HG03108 (cell line): ENCODE data around the gene DACT1.
A peak's percentile ranks its signal among the peaks of the same experiment; 100 is the strongest.
"Not testable (repeated sequence)": the region's sequence is repeated elsewhere in the genome, so short reads cannot be mapped to it uniquely, and the experiment has no call there.

ENCODE experiments used
- ATAC-seq: cut with Tn5 transposase; IDR thresholded peaks from one replicate; pipeline ENCODE4 v1.9.1; 2021; ENCODE audit warnings: moderate library complexity; ENCODE audit not compliant: unreplicated experiment

The DACT1 gene, protein sequence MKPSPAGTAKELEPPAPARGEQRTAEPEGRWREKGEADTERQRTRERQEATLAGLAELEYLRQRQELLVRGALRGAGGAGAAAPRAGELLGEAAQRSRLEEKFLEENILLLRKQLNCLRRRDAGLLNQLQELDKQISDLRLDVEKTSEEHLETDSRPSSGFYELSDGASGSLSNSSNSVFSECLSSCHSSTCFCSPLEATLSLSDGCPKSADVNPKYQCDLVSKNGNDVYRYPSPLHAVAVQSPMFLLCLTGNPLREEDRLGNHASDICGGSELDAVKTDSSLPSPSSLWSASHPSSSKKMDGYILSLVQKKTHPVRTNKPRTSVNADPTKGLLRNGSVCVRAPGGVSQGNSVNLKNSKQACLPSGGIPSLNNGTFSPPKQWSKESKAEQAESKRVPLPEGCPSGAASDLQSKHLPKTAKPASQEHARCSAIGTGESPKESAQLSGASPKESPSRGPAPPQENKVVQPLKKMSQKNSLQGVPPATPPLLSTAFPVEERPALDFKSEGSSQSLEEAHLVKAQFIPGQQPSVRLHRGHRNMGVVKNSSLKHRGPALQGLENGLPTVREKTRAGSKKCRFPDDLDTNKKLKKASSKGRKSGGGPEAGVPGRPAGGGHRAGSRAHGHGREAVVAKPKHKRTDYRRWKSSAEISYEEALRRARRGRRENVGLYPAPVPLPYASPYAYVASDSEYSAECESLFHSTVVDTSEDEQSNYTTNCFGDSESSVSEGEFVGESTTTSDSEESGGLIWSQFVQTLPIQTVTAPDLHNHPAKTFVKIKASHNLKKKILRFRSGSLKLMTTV

DNA sequence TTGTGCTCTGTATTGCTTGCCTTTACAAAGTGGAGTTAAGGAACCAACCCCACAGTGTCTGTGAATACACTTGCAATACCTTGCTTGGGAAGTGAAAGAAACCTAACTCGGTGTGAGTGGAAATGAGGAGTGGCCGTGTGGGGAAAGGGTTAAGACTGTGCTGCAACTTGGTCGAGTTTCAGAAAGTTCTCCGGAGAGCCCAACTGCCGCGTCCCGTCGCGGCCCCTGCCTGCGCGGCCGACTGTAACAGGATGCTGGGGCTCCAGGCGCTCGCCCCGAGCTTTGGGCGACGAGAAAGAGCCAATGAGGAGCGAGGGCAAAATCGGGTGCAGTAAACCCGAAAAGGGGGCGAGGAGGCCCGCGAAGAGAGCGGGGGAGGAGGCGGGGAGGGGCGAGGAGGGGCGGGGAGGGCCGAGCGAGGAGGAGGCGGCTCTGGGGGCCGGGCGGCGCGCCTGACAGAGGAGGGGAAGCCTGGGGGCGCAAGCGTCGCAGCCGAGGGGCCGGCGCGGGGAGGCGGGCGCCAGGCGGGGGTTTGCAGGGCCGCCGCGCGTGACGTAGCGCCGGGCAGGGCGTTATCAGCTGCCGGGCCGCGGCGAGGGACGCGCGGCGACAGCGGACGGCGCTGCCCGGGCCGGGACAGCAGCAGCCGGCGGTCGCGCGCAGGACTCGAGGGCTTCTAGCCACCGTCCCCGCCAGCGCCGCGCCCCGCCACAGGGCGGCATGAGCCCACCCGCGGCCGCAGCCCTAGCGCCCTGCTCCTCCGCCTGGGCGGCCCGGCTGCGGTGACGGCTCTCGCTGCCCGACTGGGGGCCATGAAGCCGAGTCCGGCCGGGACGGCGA lies at the start of gene DACT1:
Gene DACT1 (plus strand): TSS at position 572 of the 840 bp plus-strand sequence. CDS start 241 bp downstream, at position 813.
- peak; percentile 39 for ATAC-seq

DNA sequence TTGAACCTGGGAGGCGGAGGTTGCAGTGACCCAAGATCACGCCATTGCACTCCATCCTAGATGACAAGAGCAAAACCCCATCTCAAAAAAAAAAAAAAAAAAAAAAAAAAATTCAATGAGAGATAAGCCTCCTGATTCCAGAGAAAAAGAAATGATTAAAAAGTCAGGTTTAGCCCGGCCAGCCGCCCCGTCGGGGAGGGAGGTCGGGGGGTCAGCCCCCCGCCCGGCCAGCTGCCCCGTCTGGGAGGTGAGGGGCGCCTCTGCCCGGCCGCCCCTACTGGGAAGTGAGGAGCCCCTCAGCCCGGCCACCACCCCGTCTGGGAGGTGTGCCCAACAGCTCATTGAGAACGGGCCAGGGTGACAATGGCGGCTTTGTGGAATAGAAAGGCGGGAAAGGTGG lies 49.4 kb upstream of the DACT1 start:
- not testable (repeated sequence) for ATAC-seq

DNA sequence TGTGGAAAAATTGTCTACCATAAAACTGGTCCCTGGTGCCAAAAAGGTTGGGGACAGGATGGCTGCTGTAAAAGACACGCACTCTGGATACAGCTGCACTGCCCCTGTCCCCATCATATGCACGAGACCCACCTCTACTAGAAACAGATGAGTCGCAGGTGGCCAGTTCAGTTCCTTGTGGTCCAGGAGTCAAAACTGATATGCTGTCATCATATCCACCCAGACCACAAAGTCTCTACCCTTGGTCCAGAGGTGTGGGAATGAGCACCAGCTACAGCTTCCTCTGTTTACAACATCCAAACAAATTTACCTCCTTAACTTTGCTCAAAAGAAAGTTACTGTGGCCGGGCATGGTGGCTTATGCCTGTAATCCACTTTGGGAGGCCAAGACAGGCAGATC lies 43.8 kb upstream of the DACT1 start:
- ATAC-seq, result no peak

DNA sequence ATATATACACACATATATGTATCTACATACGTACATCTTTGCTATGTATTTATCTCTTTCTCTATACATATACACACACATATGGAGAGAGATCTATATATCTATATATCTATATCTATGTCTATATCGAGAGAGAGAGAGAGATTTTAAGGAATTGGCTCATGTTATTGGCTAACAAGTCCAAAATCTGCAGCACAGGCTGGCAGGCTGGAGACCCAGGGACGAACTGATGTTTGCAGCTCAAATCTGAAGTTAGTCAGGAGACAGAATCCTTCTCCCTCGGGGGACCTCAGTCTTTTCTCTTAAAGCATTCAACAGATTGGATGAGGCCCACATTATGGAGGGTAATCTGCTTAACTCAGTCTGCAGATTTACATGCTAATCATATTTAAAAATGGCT lies 40.7 kb upstream of the DACT1 start:
- ATAC-seq, result no peak

DNA sequence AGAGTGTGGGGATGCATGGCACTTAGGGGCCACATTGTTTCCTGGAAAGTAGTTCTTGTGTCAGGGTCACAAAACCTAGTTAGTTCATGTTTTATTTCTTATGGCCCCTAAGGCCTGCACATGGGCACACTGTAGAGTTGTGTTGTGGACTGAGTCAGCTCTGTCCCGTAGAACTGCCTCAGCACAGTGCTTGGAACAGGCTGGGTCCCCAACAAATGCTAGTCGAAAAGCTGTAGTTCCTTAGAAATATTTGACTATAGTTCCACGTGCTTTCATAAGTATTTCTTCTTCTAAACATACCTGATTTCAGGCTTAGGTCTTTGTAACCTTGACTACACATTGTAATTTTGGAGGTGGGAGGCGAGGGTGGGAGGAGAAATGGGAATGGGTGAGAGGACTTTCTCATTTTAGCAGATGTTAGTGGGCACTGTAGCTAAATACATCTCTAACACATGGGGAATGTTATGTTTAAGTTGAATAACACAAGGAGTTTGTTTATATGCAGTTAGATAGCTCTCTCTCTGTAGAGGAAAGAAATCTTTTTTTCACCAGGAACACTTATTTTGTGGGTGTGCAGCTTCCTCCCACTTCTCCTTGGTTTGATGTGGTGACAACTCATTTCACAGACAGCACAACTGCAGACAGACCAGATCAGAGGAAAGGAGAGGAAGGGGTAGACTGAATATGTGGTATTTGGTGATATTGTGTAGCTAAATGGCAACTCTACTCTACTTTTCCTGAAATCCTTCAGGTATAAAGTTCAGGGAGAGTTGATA lies 39.5 kb upstream of the DACT1 start:
- ATAC-seq, result no peak

DNA sequence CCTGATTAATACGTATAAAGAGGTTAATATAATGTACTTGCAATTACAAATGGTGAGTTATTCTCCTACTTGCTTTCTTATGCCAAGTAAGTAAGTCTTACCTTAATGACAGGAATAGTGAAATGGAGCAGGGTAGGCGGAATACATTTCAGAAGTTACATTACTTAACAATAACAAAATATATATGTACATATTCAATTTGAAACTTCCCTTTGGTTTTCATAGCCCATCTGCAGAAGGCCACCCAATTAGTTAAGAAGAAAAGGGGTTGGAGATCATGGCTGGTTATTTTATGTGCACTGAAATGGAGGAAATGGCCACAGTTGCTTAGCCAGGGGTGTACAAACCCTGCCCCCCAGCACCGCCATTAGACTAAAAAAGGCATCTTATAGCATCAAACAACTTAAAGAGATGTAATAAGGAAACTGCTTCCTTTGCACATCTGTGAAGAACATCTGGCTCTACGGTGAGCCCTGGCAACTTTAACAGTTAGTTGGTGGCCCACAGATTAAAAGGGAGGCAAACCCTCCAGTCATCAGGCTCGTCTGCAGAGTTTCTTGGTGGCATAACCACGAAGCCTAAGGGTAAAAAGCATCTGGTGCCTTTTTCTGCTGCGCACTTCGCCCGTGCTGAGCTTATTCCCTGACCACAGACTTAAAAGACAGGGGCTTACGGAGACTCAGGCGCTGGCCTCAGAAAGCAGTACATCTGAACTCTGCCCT lies 38.8 kb upstream of the DACT1 start:
- no peak for ATAC-seq

DNA sequence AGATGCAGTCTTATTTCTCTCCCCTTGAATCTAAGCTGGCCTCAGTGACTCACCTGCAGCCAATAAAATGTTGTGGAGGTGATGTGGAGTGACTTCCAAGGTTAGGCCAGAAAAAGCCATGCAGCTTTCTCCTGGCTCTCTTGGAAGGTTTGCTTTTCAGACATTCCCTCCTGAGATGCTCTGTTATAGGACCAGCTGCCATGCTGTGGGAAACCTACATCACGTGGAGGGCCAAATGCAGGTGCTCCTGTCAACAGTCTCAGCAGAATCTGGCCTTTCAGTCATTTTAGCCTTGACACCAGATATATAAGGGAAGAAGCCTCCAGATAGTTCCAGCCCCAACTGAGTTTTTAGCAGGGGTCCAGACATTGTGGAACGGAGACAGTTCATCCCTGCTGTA lies 38.1 kb upstream of the DACT1 start:
- no peak for ATAC-seq

DNA sequence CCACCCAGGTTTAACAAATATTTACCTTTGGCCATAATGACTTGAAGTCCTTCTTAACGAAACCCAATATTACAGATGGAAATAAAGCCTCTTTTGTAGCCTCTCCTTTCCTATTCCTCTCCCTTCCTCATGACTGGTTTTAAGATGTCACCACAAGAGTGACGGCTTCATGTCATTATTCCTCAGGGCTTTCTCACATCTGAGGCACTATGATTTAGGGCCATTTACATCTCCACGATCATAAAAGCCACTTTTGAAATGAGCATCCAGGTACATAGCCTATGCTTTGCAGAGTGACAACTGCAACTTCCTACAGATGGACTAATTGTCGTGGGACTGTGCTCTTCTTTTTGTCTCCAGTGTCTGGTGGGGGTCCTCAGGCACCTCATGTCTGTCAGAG lies 32.3 kb upstream of the DACT1 start:
- ATAC-seq, result no peak

DNA sequence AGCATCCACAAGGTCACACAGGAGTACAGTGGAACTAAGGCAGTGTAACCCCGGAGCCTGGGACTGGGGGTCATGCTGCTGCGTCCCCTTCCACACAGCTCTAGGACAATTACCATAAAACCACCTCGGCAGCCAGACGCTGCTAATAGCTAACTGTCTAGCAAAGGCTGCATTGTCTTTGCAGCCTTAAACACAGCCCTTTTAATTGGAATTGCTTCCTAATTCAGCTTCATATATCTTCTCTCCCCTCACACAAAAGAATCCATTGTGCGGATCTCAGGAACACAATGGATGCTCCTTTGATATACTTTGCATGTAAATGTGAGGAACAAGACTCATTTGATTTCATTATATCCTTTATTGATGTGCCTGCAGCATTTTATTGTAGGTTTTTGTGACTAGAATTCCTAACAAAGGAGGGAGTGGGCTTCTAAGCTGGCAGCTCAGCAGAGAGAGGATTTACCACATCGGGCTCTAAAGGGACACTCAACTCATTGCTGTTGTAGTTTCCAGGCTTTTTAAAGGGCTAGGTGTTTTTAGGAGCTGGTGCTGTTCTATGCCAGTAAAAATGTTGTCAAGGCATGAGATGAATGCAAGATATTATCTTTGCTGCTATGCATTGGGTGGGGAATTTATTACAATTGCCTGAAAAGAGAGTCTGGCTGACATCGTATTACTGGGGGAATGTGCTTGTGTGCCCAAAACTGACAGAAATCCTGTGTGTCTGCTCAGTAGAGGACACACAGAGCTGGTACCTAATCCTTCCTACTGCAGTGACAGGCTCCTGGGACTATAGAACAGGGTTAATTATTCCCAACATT lies 30.4 kb upstream of the DACT1 start:
- no peak for ATAC-seq

DNA sequence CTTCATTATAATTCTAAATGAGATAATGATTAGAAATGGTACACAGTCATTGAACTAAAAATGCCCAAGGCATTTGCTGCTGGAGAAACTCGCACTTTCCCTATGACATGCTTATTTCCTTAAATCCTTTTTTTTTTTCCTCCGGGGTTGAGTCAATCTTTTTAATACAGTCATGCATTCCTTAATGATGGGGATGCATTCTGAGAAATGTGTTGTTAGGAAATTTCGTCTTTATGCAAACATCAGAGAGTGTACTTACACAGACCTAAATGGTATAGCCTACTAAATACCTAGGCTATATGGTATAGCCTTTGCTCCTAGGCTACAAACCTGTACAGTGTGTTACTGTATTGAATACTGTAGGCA lies 29.8 kb upstream of the DACT1 start:
- ATAC-seq, result no peak

DNA sequence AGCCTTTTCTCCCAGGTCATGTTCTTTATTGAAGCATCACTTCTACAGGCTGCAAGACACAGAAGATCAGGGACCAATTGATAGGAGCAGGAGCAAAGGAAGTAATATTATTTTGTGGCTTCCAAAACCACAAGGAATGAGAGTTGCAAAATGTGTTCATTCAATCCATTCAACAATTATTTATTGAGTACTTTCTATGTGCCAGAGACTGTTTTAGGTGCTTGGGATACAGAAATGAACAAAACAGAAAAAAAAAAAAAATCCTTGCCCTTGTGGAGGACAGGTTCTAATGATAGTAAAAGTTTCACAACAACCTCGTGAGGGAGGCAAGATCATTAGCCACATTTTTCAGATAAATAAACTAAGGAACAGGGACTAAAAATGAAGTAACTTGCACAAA lies 20.1 kb upstream of the DACT1 start:
- ATAC-seq, result no peak

DNA sequence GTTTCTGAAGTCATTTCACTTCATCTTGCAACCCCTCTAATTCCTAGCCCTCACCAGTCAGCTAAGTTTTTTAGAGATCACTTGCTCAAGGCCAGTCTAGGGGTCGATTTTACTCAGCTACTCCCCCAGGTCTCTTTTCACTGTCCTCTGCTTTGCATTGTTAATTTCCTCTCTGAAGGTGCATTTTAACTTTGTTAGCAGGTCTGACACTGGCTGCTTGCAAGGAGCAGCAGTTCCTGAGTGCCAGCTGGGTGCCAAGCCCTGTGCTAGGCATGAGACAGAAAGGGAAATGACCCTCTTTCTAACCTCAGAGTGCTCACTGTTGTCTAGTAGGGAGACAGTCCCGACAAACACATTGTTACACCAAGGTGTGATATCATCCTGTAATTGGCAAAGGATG lies 17.8 kb upstream of the DACT1 start:
- ATAC-seq, result no peak

DNA sequence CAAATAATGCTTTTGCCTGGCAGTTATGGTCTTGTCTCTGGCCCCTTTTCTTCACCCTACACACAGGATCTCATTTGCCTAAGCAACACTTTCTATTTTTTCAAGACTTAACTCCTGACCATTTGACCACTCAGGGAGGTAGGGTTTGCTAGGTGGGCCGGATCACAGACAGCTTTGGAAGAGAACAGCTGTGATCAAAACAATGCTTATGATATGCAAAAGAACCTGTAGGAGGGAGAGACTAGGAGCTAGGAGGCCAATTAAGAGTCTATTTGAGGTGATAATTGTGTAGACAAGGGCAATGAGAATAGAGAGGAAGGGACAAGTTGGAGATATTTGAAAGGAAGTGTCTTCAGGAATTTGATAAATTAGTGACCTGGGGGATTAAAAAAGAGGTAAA lies 12.3 kb upstream of the DACT1 start:
- ATAC-seq, result no peak

DNA sequence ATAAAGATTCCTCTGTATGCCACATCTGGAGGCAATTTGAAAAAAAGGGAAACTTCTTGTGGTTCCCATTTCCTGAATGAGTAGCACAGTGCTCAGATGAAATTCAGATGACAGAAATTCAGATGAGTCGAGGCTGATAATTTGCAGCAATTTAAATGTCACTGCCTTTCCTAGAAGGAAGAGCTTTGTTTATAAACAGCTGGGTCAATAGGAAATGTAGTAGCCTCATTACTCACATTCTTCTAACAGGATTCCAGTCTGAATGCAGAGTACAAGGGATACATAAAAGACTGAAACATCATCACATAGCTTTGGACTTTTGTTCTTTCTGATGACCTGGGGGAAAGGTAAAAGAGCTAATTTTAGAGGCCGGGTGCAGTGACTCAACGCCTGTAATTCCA lies 11.3 kb upstream of the DACT1 start:
- no peak for ATAC-seq

DNA sequence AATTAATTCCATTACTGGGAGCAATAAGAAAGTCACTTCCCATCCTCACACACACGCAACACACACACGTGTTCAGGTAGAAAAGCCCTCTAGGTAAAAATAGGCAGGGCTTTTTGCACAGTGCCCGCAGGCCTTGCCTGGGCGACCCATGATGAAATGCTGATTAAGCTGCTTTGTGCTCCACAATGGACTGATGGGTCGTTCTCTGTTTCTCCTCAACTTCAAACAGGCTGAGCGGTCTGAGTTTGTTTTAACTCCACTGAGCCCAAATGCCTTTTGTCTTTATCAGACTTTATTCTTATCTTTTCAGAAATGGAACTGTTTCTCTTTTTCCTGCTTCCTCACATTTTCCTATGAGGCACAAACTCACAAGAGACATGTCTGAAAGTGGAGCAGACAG lies 9.4 kb upstream of the DACT1 start:
- no peak for ATAC-seq

DNA sequence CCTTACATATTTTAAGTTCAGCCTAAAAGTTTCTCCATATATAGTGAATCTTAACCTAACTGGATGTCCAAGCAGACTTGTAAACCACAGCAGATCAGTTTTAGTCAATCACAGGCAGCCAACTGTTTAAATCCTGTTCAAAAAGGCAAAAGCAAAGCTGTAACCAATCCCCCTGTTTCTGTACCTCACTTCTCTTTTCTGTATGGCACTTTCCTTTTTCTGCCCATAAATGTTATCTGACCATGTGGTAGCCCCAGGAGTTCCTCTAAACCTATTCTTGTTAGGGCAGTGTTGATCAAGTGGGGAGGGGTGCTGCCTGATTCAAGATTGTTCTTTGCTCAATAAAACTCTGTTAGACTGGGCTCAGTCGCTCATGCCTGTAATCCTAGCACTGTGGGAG lies 8.5 kb upstream of the DACT1 start:
- ATAC-seq, result no peak

DNA sequence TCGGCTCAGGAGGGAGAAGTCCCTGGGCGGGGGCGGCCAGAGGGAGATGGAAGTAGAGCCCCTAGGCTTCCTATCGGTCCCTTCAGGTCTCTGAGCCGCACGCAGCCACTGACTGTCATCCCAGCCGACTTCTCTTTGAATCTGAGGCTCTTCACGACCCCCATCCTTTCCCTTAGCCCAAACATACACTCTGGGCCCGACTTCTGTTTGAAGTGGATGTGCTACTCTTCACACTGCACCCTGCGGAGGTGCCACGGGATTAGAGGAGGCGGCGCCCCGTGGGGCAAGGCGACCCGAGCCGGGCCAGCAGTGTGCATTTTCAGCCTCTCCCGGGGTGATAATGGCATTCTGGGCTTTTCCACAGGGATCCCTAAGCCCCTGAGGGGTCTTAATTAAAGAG lies 6.0 kb upstream of the DACT1 start:
- no peak for ATAC-seq

DNA sequence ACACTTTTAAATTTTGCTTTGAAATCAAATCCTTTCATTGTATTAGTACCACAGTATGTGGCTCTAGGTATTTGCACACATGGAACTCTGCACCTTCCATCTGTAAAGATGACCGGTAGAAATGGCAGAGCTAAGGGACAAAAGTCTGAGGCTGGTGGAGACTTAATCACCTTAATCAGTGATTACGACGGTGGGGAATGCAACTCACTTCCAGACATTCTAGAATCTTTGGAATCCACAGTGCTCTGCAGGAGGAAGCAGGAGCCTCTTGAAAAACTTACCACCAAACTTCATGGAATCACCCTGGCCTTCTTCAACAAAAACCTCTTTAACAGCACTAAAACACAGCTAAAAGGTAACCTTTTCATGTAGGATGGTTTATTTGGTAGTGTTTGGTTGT lies 3.9 kb upstream of the DACT1 start:
- no peak for ATAC-seq

DNA sequence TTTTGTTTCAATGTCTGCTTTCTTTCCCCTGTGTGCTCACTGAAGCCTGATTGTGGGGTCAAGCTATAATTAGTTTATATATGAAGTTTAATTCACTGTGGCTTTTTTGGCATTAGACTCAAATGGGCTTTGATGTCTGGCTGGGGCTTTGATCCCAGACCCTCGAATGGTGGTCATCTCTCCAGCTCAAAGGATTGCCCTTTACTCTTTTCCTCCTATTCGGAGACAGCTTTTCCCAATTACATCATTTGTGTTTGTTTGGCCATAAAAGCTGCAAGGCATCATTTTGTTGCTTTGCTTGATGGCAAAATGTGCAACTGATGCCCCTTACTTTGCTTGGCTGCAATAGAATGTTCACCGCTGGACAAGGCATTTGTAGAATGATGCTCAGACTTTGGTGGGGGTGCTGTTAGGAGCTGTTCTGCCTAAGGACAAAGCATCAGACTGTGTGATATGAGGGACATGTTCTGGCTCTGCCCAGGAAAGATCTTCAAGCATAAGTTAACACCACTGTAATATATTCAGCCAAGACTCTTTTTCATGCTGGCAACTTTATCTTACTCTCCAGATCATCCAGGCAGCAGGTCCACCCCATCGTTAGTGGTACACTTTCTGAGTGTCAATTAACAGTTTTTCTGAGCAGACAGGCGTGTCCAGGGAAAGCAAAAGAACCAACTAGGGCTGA lies 3.2 kb upstream of the DACT1 start:
- no peak for ATAC-seq
